ENCODE results near the gene HMGB2.

HMGB2 gene

GRCh38 chr4:173334085-173334890, at the start of gene HMGB2:
HMGB2 (minus strand) TSS chr4:173334358; CDS start chr4:173333649, 709 bp downstream.
- Mint-ChIP-seq H3K4me1 (peaks cover 44% of the 10 kb centered on the region), H3K4me3 (peak within 1 kb of the TSS; percentile 96), H3K9me3 (no peaks in the 10 kb centered on the region), H3K27me3 (ENCODE audit: low read depth, poor library complexity) (peaks cover 3% of the 10 kb centered on the region), H3K27ac (peak within 1 kb of the TSS; percentile 100), H3K36me3 (ENCODE audit: low read depth) (peaks cover 41% of the 10 kb centered on the region)
- no peak for TF ChIP-seq CTCF (IDR thresholded peaks at IDR 0.05)
- peak; percentile 100 for DNase-seq

GRCh38 chr4:173382349-173382748, 48.2 kb upstream of the HMGB2 start:
- no peaks in the 10 kb centered on the region for H3K9me3 Mint-ChIP-seq
- H3K4me1 Mint-ChIP-seq = no peaks in the 10 kb centered on the region
- peaks cover 18% of the 10 kb centered on the region for H3K36me3 Mint-ChIP-seq (ENCODE audit: low read depth)
- no peak for TF ChIP-seq CTCF (IDR thresholded peaks at IDR 0.05)
- no peak for DNase-seq
- H3K4me3 Mint-ChIP-seq = no peak overlapping the region
- H3K27ac Mint-ChIP-seq = no peak overlapping the region
- H3K27me3 Mint-ChIP-seq (ENCODE audit: low read depth, poor library complexity) = no peaks in the 10 kb centered on the region

GRCh38 chr4:173381610-173382009, 47.5 kb upstream of the HMGB2 start:
- H3K36me3 Mint-ChIP-seq (ENCODE audit: low read depth) = peaks cover 18% of the 10 kb centered on the region
- H3K27me3 Mint-ChIP-seq (ENCODE audit: low read depth, poor library complexity) = no peaks in the 10 kb centered on the region
- no peaks in the 10 kb centered on the region for H3K9me3 Mint-ChIP-seq
- no peak overlapping the region for H3K4me3 Mint-ChIP-seq
- H3K4me1 Mint-ChIP-seq = no peaks in the 10 kb centered on the region
- no peak for DNase-seq
- TF ChIP-seq CTCF (IDR thresholded peaks at IDR 0.05) = no peak
- H3K27ac Mint-ChIP-seq = peak overlapping the region; percentile 19

- Mint-ChIP-seq H3K27ac (no peak overlapping the region), H3K4me1 (no peaks in the 10 kb centered on the region), H3K36me3 (ENCODE audit: low read depth) (peaks cover 21% of the 10 kb centered on the region), H3K27me3 (ENCODE audit: low read depth, poor library complexity) (no peaks in the 10 kb centered on the region), H3K9me3 (no peaks in the 10 kb centered on the region), H3K4me3 (no peak overlapping the region)
- no peak for DNase-seq
- no peak for TF ChIP-seq CTCF (IDR thresholded peaks at IDR 0.05)
Observed at GRCh38 chr4:173380987-173381386, 46.8 kb upstream of the HMGB2 start.

- Mint-ChIP-seq H3K27me3 (ENCODE audit: low read depth, poor library complexity) (no peaks in the 10 kb centered on the region), H3K4me3 (no peak overlapping the region), H3K4me1 (no peaks in the 10 kb centered on the region), H3K27ac (no peak overlapping the region), H3K9me3 (no peaks in the 10 kb centered on the region), H3K36me3 (ENCODE audit: low read depth) (peaks cover 28% of the 10 kb centered on the region)
- TF ChIP-seq CTCF (IDR thresholded peaks at IDR 0.05) = no peak
- no peak for DNase-seq
Observed at GRCh38 chr4:173379929-173380328, 45.8 kb upstream of the HMGB2 start.

GRCh38 chr4:173374588-173374987, 40.4 kb upstream of the HMGB2 start:
- no peak overlapping the region for H3K4me3 Mint-ChIP-seq
- TF ChIP-seq CTCF (IDR thresholded peaks at IDR 0.05) = no peak
- H3K27me3 Mint-ChIP-seq (ENCODE audit: low read depth, poor library complexity) = no peaks in the 10 kb centered on the region
- DNase-seq = no peak
- peaks cover 13% of the 10 kb centered on the region for H3K4me1 Mint-ChIP-seq
- peaks cover 36% of the 10 kb centered on the region for H3K36me3 Mint-ChIP-seq (ENCODE audit: low read depth)
- no peaks in the 10 kb centered on the region for H3K9me3 Mint-ChIP-seq
- H3K27ac Mint-ChIP-seq = no peak overlapping the region

Measured in nephron progenitor cell (in vitro differentiated cells).